Measurements from ENCODE around the gene ASCL4. TPM values are rescaled to one million over a fixed set of nuclear protein-coding genes. Genes with fewer than 3 reads are reported as not detected.

ASCL4 gene
- total RNA-seq, 1 experiment from 2014 or later: not detected

- no peak overlapping the region for H3K27ac Mint-ChIP-seq
- Histone ChIP-seq H3K27me3 (ENCODE audit: insufficient read depth, low read length) (no peaks in the 10 kb centered on the region), H3K14ac (ENCODE audit: insufficient read depth, low read length) (no peak overlapping the region), H3K27ac (ENCODE audit: insufficient read length, low read depth, low read length) (no peak overlapping the region), H3K79me1 (ENCODE audit: insufficient read depth, low read depth, low read length, poor library complexity, severe bottlenecking) (no peaks in the 10 kb centered on the region), H3K56ac (ENCODE audit: insufficient read length, low read depth, low read length) (no peak overlapping the region), H2BK20ac (ENCODE audit: low read depth, low read length, poor library complexity, severe bottlenecking) (no peak overlapping the region), H4K8ac (replicated peaks; ENCODE audit: insufficient read length, low read depth, low read length) (no peak overlapping the region), H4K91ac (ENCODE audit: insufficient read length, low read depth, low read length) (no peak overlapping the region), H3K4me2 (ENCODE audit: insufficient read depth, insufficient read length, low read length) (no peak overlapping the region), H3T11ph (ENCODE audit: low read length) (no peak overlapping the region), H3K79me2 (ENCODE audit: insufficient read depth, low read length) (no peaks in the 10 kb centered on the region), H4K20me1 (ENCODE audit: control insufficient read depth, insufficient read depth, insufficient read length) (no peaks in the 10 kb centered on the region), H3K9ac (ENCODE audit: extremely low read depth, insufficient read length, low read length) (no peak overlapping the region), H2BK120ac (ENCODE audit: low read depth, low read length, poor library complexity, severe bottlenecking) (no peak overlapping the region), H4K5ac (ENCODE audit: insufficient read length, low read depth, low read length) (no peak overlapping the region), H3K4me1 (ENCODE audit: insufficient read depth, low read length) (no peaks in the 10 kb centered on the region), H2BK15ac (ENCODE audit: low read depth, low read length) (no peak overlapping the region), H3K23ac (ENCODE audit: insufficient read length, low read depth, low read length) (no peak overlapping the region), H2AFZ (ENCODE audit: low read length) (no peak overlapping the region), H3K23me2 (ENCODE audit: insufficient read length, low read depth, low read length, poor library complexity, severe bottlenecking) (no peaks in the 10 kb centered on the region), H2BK5ac (ENCODE audit: insufficient read length, low read length) (no peak overlapping the region), H2BK12ac (ENCODE audit: insufficient read length, low read depth, low read length) (no peak overlapping the region), H3K4ac (ENCODE audit: low read depth, low read length) (no peak overlapping the region), H3K9me3 (ENCODE audit: control insufficient read depth, low read depth, low read length) (no peaks in the 10 kb centered on the region), H2AK5ac (ENCODE audit: insufficient read length, low read length) (no peak overlapping the region), H3K18ac (ENCODE audit: insufficient read length, low read depth, low read length) (no peak overlapping the region)
- DNase-seq: no peak
- H3K9me3 Mint-ChIP-seq: peaks cover 0 to 5% of the 10 kb centered on the region in 2 experiments; a peak in 3 of 5 replicates
- WGBS (ENCODE audit: extremely low coverage, insufficient read length, low lambda C conversion rate): no CpG with 5 or more reads among the region's 4 CpGs
- no peaks in the 10 kb centered on the region for H3K4me1 Mint-ChIP-seq
- no peak overlapping the region for H3K4me3 Mint-ChIP-seq
- no peaks in the 10 kb centered on the region for H3K27me3 Mint-ChIP-seq (ENCODE audit: low read depth)
- H3K36me3 Mint-ChIP-seq (ENCODE audit: insufficient read depth in 1 of 3, low read depth in 3 of 3): peaks cover 0 to 29% (median 24%) of the 10 kb centered on the region in 3 experiments; a peak in 5 of 7 replicates
- TF ChIP-seq CTCF (conservative IDR thresholded peaks at IDR 0.05): no peak
These were observed 43.1 kb upstream of the ASCL4 start for GRCh38 chr12:107731366-107731765.

Data from H9 (cell line).